Gastroesophageal sphincter (tissue), 3 donors: ENCODE data around the gene STRN.

Source experiments
- CTCF ChIP-seq, 4 experiments: fragments of 200-600 bp in 2 of 4; fragments of 450-650 bp in 2 of 4; sonication (generic) in 1 of 4; IDR thresholded peaks; one replicate each; pipeline ENCODE4 v1.5.1; 2017 to 2019; ENCODE audit warnings: antibody characterized with exemption in 4 of 4, mild to moderate bottlenecking in 2 of 4, moderate library complexity in 2 of 4
- EP300 ChIP-seq: sonication (generic); formaldehyde crosslinking; IDR thresholded peaks from one replicate; pipeline ENCODE4 v1.6.1; 2017; ENCODE audit warnings: antibody characterized with exemption, mild to moderate bottlenecking
- POLR2A ChIP-seq, 2 donors: fragments of 450-650 bp; IDR thresholded peaks; one replicate each; pipeline ENCODE4 v1.6.1; 2017; ENCODE audit warnings: antibody characterized with exemption in 2 of 2, mild to moderate bottlenecking in 2 of 2, moderate library complexity in 1 of 2

DNA sequence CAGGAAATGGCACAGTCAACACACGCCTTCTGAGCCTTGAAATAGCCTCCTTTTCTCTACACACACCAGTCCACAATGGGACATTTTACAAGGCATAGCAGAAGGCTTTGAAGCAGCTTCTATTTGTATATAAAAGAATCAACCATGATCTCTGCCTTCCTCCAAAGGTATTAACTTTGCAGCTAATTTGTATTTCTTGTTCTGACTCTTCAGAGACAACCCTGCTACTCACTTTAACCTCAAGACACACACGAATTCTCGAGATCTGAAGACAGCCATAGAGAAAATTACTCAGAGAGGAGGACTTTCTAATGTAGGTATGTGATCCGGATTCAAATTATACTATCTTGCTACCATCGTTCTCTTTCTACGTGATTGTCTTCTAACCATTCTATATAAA, 165.2 kb downstream of the STRN start:
- no peak for TF ChIP-seq POLR2A (IDR thresholded peaks at IDR 0.05)
- TF ChIP-seq CTCF (IDR thresholded peaks at IDR 0.05), result no peak
- no peak for TF ChIP-seq EP300
